Measurements from ENCODE around the gene DNAJB8.

Gene DNAJB8

GRCh38 chr3:128464188-128464587 lies 2.5 kb downstream of the DNAJB8 start:
- no peak for DNase-seq (ENCODE audit: low spot score)

GRCh38 chr3:128463771-128464170 lies 2.9 kb downstream of the DNAJB8 start:
- DNase-seq (ENCODE audit: low spot score) = no peak

GRCh38 chr3:128463354-128463753 lies 3.3 kb downstream of the DNAJB8 start:
- DNase-seq (ENCODE audit: low spot score) = no peak

GRCh38 chr3:128462931-128463330 lies 3.8 kb downstream of the DNAJB8 start:
- DNase-seq (ENCODE audit: low spot score) = no peak

GRCh38 chr3:128462341-128462910 lies 4.3 kb downstream of the DNAJB8 start:
- no peak for DNase-seq (ENCODE audit: low spot score)

GRCh38 chr3:128461731-128462130 lies 5.0 kb downstream of the DNAJB8 start:
- no peak for DNase-seq (ENCODE audit: low spot score)

GRCh38 chr3:128459461-128459820 lies 7.2 kb downstream of the DNAJB8 start:
- no peak for DNase-seq (ENCODE audit: low spot score)

GRCh38 chr3:128458746-128459460 lies 7.8 kb downstream of the DNAJB8 start:
- no peak for DNase-seq (ENCODE audit: low spot score)

GRCh38 chr3:128457937-128458336 lies 8.8 kb downstream of the DNAJB8 start:
- DNase-seq (ENCODE audit: low spot score) = no peak

- DNase-seq (ENCODE audit: low spot score) = peak; percentile 75
Observed at GRCh38 chr3:128456776-128457715, 9.6 kb downstream of the DNAJB8 start.

- DNase-seq (ENCODE audit: low spot score) = no peak
Observed at GRCh38 chr3:128455786-128456748, 10.6 kb downstream of the DNAJB8 start.

- no peak for DNase-seq (ENCODE audit: low spot score)
Observed at GRCh38 chr3:128455116-128455515, 11.6 kb downstream of the DNAJB8 start.

GRCh38 chr3:128454310-128454618 lies 12.4 kb downstream of the DNAJB8 start:
- DNase-seq (ENCODE audit: low spot score) = no peak

- DNase-seq (ENCODE audit: low spot score) = no peak
Observed at GRCh38 chr3:128453501-128454309, 13.0 kb downstream of the DNAJB8 start.

GRCh38 chr3:128452678-128453275 lies 13.9 kb downstream of the DNAJB8 start:
- no peak for DNase-seq (ENCODE audit: low spot score)

GRCh38 chr3:128452120-128452519 lies 14.6 kb downstream of the DNAJB8 start:
- no peak for DNase-seq (ENCODE audit: low spot score)

GRCh38 chr3:128449111-128449638 lies 17.5 kb downstream of the DNAJB8 start:
- no peak for DNase-seq (ENCODE audit: low spot score)

- no peak for DNase-seq (ENCODE audit: low spot score)
Observed at GRCh38 chr3:128448491-128448890, 18.2 kb downstream of the DNAJB8 start.

GRCh38 chr3:128447561-128448013 lies 19.1 kb downstream of the DNAJB8 start:
- DNase-seq (ENCODE audit: low spot score) = no peak

GRCh38 chr3:128446821-128447220 lies 19.9 kb downstream of the DNAJB8 start:
- no peak for DNase-seq (ENCODE audit: low spot score)
